Omental fat pad (tissue), 4 donors: Measurements from ENCODE around the gene SUCLG2. TPM values are rescaled to one million over a fixed set of nuclear protein-coding genes. Genes with fewer than 3 reads are reported as not detected.

Source experiments
- ATAC-seq: fragments of 150-250 bp; one replicate; pipeline ENCODE4 v1.9.1; 2016; ENCODE audit warnings: mild to moderate bottlenecking, moderate library complexity; ENCODE audit not compliant: low FRiP score
- DNase-seq: peaks from one replicate; pipeline ENCODE4 v3.0.0-alpha.2; 2019; ENCODE audit warnings: low spot score
- total RNA-seq, 4 donors: library from RNA; depleted of rRNA; stranded (reverse); fragments of >200 nt; gene quantifications; one replicate each; pipeline ENCODE4 v1.1.0, GENCODE V29; 2016
- TF ChIP-seq, protein P1 (sequence below), 3 donors: fragments of 450-650 bp; IDR thresholded peaks; one replicate each; pipeline ENCODE4 v1.5.1; 2016 to 2017; ENCODE audit warnings: antibody characterized with exemption in 3 of 3, mild to moderate bottlenecking in 3 of 3, moderate library complexity in 2 of 3

The SUCLG2 gene
- total RNA-seq, 4 donors from 2014 or later, result 37.5 to 52.2 (median 42.1) TPM

DNA sequence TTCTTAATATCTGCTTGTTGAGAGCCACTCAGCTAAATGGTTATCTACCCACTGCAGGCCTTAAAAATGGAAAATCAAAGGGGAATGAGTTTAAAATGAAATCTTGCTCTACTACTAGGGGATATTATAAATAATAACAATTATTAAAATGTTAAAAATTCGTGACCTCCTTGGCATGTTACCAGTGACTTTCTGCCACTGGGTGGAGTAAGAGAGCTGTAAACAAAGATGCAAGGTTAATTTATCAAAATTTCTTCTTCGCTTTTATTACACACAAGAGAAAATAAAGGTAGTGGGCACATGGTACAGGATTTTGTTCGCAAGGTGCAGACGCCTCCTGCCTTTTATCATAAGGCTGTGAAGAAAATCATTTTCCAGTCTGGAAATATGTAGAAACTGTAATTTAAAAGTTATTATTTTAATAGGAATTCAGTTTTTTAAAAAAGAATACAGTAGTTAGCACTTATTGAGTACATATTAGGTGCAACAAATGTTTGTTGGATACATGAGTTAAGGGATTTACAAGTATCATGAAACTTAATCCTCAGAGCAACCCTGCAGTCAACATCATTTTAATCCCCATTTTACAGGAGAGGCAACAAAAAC, 272.6 kb downstream of the SUCLG2 start:
- TF ChIP-seq, protein P1, sequence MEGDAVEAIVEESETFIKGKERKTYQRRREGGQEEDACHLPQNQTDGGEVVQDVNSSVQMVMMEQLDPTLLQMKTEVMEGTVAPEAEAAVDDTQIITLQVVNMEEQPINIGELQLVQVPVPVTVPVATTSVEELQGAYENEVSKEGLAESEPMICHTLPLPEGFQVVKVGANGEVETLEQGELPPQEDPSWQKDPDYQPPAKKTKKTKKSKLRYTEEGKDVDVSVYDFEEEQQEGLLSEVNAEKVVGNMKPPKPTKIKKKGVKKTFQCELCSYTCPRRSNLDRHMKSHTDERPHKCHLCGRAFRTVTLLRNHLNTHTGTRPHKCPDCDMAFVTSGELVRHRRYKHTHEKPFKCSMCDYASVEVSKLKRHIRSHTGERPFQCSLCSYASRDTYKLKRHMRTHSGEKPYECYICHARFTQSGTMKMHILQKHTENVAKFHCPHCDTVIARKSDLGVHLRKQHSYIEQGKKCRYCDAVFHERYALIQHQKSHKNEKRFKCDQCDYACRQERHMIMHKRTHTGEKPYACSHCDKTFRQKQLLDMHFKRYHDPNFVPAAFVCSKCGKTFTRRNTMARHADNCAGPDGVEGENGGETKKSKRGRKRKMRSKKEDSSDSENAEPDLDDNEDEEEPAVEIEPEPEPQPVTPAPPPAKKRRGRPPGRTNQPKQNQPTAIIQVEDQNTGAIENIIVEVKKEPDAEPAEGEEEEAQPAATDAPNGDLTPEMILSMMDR (IDR thresholded peaks at IDR 0.05), result no peak
- DNase-seq (no peak), ATAC-seq (no peak)

DNA sequence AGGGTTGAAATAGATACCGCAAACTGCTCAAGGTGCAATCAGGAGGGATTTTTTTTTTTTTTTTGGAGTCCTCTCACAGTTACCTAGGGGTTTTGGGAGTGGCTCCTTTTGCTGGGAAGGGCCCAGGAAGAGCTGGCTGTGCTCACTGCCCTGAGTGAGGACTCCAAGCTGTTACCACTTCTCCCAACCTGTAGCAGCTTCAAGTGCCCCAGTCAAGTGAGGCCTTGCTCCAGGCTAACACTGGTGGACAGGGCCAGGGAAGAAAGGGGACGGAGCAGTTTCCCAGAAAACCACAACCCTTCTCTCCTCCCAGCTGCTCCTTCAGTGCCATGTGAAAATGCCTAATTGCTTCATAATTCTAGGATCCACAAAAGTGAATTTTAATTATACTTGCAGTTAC, 274.3 kb downstream of the SUCLG2 start:
- ATAC-seq, result no peak
- TF ChIP-seq, protein P1 (IDR thresholded peaks at IDR 0.05), result no peak
- DNase-seq, result no peak

DNA sequence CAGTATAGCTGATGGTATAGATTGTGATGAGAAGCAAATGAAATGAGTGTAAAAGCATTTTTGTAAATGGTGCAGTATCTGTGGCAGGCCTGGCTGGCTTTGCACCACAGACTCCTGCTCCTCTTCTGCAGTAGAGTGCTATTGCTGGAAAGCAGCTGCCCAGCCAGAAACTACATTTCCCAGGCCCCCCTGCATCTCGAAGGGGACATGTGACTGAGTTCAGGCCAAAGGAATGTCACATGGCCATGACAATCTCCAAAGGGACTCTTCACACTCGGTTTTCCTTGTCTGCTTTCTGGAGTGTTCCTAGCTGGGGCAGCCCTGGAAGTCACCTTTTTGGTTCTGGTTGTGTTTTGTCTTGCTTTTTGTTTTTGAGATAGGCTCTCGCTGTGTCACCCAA, 277.1 kb downstream of the SUCLG2 start:
- ATAC-seq (no peak), DNase-seq (no peak)
- TF ChIP-seq, protein P1 (IDR thresholded peaks at IDR 0.05), result no peak

DNA sequence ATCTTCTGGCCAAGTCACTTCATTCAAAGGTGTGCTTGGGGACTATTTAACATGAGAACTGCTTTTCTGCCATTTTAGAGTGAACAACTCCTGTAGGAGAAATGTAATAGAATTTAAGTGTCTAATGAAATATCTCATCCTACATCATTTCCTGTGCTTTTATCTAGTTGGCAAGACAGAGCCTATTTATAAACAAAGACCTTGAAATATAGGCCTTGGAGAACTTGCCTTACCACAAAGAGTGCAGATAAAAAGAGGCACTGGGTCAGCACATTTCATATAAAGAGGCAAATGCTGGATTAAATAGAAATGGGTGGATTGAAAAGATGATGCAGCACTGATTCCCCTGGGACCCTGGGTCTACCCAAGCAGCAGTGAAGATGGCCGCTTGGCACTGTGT, 278.0 kb downstream of the SUCLG2 start:
- ATAC-seq, result no peak
- no peak for DNase-seq
- TF ChIP-seq, protein P1 (IDR thresholded peaks at IDR 0.05), result no peak

DNA sequence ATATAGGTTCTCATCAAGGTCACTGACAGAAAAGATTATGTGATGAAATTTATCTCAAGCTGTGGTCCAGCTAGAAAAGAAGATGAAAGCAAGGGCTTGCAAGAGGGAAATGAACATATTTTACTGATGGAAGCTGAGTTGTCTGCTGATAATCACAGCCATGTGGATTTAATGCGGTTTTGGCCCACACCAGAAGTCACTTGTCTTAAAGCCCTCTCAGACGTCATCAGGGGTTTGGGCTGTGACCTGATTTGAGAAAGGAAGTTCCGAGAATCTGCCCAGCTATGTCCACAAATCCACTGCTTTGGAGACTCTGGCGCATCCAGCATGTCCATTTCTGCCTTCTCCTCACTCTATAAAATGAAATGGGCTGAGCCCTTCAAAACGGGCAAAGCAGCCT, 278.4 kb downstream of the SUCLG2 start:
- ATAC-seq, result no peak
- TF ChIP-seq, protein P1 (IDR thresholded peaks at IDR 0.05), result no peak

DNA sequence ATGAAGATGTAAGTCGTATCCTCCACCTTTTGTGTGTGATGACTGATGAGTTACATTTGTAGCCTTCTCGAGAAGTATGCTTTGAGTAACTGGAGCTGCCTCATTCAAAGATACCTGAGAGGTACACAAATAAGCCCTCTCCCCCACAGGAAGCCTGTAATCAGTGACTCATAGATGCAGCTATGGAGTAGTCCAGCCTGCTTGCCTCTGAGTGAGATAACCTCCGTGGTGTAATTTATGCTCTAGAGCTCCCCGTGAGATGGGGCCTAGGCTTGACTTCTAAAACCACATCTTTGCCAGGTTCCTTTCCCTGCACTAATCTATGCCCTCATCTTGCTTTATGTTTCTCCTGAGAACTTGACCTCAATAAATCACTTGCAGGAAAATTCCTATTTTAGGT, 291.7 kb downstream of the SUCLG2 start:
- DNase-seq (no peak), ATAC-seq (no peak)
- TF ChIP-seq, protein P1 (IDR thresholded peaks at IDR 0.05), result no peak

More for the DNA sequence above, 278.4 kb downstream of the SUCLG2 start:
- DNase-seq, result no peak

DNA sequence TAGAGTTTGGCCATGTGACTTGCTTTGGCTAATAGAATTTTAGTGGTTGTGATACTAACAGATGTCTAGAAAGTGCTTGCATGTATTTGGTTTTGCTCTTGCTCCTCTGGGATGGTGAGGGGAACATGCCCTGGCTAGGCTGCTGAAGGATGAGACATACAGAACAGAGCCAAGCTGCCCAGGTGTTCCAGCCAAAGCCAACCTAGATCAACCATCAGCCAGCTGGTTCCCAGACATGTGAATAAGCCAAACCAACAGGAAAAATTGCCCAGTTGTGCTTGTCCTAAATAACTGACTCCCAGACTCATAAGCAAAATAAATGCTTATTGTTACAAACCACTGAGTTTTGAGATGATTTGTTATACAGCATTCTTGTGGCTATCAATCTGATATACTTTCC, 292.6 kb downstream of the SUCLG2 start:
- TF ChIP-seq, protein P1 (IDR thresholded peaks at IDR 0.05), result no peak
- ATAC-seq, result no peak
- DNase-seq, result no peak
